G401 (cell line): ENCODE measurements around the gene TBC1D22A. TPM values are rescaled to one million over a fixed set of nuclear protein-coding genes. Genes with fewer than 3 reads are reported as not detected.
A peak's percentile ranks its signal among the peaks of the same experiment; 100 is the strongest.

Experiments used
- DNase-seq: peaks from one replicate; pipeline ENCODE4 v3.0.0-alpha.2; 2015; ENCODE audit warnings: low spot score
- in situ Hi-C: cut with HindIII; loops from 2 replicates; pipeline ENCODE4 v1.10.0; 2016; ENCODE audit warnings: low sequenced_read_pairs, mixed read lengths
- total RNA-seq: library from RNA; depleted of rRNA; stranded (reverse); fragments of >200 nt; shearing (Covaris generic); gene quantifications from 2 replicates; pipeline ENCODE4 v1.2.3, GENCODE V29; 2014

Gene TBC1D22A
- total RNA-seq, 1 experiment from 2014 or later: 11.1 TPM

DNA sequence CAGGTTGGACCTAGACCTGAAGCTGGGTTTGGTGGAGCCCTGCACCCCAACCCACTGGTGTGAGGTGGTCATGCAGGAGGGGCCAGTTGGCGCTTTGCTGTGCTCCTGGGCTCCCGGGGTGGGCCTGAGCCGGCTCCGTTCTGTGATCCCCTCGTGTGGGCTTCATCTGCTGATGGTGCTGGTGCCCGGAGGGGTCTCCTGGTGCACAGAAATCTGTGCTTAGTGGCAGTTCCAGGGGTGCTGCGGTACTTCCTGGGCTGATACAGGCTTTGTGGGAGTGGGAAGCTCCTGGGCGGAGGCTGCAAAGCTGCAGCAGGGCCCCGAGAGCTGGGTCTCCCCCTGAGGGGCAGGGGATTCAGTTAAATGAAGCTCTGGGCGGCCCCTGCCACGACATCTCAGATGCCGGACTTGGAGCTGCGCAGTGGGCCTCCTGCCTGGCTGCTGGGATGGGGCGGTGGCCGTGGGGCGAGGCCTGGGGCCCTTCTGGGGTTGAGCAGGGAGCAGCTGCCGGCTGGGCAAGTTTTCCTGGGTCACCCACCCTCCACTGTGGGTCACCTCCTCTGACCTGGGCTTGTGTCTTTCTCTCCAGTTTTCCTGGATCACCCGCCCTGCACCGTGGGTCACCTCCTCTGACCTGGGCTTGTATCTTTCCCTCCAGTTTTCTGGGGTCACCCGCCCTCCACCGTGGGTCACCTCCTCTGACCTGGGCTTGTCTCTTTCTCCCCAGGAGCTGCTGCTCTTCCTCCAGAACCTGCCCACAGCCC lies 410.5 kb downstream of the TBC1D22A start:
- in situ Hi-C loops: no loop called here

DNA sequence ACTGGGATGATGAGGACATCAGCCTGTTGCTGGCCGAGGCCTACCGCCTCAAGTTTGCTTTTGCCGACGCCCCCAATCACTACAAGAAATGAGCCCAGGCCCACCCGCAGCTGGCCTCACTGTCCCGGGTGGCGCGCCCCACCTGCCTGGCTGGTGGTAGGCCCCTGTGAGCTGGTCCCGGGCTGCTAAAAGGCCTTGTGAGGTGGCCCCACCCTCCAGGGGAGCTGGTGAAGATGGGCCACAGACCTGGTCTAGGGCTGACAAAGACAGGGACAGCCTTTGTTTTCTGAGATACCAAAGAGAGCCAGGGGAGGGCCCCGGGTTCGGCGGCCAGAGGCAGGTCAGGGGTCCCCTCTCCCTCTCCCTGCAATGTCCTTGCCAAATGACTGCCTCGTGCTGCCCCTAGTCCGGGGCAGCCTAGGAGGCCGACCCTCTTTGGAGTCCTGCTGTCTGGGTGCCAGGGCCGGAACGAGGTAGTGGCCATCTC lies 411.1 kb downstream of the TBC1D22A start:
- in situ Hi-C loops: no loop called here
- no peak for DNase-seq

More for the DNA sequence above, 410.5 kb downstream of the TBC1D22A start:
- no peak for DNase-seq

DNA sequence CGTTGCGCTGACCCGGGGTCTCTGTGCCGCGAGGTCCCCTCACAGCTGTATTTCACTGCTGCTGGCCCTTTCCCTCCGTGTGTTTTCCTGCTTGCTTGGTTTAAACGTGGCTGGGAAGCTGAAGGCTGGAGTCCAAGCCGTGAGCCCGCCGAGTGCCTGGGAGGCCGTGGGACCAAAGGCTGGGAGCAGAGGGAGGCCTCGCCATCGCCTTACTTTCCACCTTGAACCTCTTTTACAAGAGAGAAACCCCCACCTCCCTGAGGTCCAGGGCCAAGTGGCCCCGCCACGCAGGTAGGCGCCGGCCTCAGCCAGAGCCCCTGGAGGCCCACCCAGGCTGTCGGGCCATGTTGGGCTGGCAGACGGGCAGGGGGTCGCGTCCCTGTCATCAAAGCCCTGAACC lies 411.6 kb downstream of the TBC1D22A start:
- in situ Hi-C loops: no loop called here
- DNase-seq: no peak

DNA sequence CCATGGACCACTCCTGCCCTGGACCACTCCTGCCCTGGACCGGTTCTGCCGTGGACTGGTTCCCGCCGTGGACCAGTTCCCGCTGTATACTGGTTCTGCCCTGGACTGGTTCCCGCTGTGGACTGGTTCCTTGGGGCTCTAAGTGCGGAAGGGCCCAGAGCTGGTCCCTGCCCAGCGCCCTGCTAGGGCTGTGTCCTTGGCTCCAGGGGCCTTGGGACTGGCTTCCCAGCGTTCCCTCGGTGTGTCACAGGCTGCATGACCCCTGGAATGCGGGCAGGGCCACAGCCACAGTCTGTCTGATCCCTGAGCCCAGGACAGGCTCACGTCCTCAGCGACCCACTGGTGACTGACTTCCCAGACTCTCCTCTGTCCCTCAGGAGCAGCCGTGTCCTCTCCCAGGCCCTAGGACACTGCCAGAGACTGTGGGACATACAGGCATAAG lies 412.2 kb downstream of the TBC1D22A start:
- DNase-seq: no peak
- in situ Hi-C loops: no loop called here

DNA sequence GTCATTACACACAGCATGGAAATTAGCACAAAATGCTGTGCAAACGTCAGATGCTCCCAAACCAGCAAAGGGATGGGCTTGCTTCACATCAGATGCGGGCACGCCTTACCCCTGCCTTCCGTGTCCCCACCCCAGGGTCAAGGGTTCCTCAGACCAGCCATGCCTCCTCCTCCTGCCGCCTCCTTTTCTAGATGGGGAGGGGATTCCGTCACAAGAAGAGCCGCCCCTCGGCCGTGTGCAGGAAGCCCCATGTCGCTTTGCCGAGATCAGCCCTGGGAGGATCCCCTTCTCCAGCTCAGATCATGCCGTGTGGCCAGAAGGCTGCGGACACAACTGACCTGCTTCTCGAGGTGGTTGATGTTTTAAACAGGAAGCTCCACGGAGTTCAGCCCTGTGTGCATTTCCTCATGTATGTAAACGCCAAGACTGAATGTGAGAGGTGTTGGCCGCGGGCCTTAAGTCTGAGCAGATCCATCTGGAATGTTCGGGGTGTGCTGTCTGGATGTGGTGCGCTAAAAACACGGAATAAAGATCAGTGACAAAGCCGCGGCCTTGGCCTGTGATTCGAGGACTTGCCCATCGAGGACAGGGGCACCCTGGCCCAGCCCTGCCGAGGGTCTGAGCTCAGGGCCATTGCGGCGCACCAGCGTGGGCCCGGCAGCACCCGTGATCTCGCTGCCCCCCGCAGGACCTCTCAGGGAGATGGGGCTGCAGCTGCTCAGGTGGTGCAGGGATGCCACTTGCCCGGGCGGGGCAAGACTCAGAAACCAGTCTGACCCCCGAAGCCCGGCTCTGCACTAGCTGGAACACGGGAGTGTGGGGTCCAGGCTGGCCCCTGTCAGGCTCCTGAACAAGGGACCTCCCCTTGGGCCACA lies 412.9 kb downstream of the TBC1D22A start:
- DNase-seq: no peak
- in situ Hi-C loops: no loop called here

- no peak for DNase-seq
- in situ Hi-C loops: no loop called here
Observed at GRCh38 chr22:47176026-47176389, 413.6 kb downstream of the TBC1D22A start.

DNA sequence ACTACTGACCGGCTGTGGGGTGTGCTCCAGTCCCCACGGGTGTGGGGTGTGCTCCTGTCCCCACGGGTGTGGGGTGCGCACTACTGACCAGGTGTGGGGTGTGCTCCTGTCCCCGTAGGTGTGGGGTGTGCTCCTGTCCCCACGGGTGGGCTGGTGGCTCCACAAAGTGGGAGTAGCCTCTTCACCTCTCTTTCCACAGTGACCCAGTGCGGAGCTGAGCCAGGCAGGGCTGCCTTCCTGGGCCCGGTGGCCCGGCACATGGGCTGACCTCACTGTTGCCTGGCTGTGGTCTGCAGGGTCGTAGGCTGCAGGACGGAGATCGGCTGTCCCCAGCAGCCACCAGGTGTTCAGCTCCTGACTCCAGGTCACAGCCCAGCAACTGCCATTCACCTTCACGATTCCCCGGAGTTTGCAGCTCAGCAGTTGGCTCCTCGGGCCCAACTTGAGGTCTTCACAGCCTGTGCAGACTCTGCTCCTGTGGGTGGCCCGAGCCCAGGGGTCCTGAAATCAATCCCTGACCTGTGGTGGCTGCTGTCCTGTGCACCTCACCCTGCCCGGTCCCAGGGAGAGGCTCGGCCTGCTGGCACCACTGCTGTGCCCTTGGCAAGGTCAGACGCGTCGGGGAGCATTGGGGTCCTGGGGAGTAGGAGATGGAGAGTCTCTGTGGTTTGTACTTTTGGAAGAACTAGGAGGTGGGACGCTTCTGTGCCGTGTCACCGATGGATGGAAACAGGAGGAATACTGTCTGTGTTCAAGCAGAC lies 414.3 kb downstream of the TBC1D22A start:
- no peak for DNase-seq
- in situ Hi-C loops: no loop called here

- no peak for DNase-seq
Observed at GRCh38 chr22:47177334-47177815, 414.9 kb downstream of the TBC1D22A start.

DNA sequence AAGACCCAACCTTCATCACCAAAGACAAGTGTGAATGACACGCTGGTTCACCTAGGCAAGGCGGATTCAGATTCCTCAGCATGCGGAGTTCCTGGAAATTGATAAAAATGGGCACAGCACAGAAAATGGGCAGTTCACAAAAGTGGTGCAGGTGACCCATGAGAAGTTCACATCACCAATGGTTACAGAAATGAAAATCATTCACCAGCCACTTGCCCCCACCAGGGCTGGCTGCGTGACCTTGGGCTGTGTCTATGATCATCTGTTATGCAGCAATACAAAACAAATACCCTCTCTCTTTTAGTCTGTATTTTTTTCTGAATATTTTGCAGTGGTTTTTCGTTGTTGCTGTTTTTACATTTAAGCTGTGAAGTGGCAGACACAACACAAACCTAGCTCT lies 415.9 kb downstream of the TBC1D22A start:
- in situ Hi-C loops: no loop called here
- DNase-seq: no peak

More at GRCh38 chr22:47177334-47177815, 414.9 kb downstream of the TBC1D22A start:
- in situ Hi-C loops: no loop called here

DNA sequence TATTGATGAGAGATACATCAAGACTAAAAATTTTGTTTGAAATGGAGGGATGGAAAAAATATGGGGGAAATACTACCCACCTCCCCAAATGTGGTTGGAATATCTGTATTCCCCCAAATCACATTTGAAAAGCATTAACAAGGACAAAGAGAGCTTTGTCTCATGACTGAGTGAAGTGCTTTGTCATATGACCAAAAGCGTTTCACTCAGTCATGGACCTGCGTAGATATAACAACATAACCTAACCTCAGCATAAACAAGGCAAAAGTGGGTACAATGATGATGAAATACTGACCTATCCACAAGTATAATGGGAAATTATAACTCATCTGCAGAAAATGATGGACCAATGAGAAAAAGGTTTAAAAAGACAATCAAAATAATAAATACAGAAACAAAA lies 418.3 kb downstream of the TBC1D22A start:
- in situ Hi-C loops: no loop called here

GRCh38 chr22:47187176-47187957 lies 424.9 kb downstream of the TBC1D22A start:
- in situ Hi-C loops: no loop called here
- DNase-seq: no peak

More for the DNA sequence above, 418.3 kb downstream of the TBC1D22A start:
- no peak for DNase-seq

DNA sequence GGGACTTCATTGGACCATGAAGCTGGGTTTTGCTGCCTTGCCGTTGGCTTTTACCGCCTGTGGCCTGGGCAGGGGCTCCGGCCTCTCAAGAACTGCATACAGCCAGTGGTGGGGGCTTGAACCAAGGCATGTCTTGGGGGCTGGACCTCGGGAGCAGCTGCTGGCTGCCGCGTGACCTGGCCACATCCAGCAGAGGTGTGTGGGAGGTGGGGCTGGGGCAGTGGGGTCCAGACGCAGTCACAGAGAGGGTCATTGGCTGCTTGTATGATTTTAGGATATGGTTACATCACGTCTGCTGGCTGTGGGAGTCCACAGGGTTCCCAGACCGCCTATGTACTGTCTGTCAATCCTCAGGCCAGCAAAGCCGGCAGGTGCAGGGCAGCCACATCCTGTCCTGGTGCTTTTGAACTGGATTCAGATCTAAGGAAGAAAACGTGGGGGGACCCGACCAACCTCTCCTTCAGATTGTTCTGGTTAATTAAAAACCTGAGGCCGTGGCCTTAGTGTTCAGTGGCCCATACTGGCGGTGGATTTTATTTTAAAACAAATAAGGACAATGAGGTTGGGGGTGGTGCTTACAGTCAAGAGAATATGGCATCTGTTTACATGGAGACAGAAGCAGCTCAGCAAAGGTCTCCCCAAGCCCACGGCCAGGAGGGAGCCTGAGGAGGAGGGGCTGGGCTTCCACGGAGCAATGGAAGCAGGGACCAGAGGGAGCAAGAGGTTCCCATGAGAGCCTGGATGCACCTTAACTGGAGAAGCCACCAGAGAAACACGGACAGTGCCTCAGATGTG lies 426.0 kb downstream of the TBC1D22A start:
- no peak for DNase-seq
- in situ Hi-C loops: no loop called here

DNA sequence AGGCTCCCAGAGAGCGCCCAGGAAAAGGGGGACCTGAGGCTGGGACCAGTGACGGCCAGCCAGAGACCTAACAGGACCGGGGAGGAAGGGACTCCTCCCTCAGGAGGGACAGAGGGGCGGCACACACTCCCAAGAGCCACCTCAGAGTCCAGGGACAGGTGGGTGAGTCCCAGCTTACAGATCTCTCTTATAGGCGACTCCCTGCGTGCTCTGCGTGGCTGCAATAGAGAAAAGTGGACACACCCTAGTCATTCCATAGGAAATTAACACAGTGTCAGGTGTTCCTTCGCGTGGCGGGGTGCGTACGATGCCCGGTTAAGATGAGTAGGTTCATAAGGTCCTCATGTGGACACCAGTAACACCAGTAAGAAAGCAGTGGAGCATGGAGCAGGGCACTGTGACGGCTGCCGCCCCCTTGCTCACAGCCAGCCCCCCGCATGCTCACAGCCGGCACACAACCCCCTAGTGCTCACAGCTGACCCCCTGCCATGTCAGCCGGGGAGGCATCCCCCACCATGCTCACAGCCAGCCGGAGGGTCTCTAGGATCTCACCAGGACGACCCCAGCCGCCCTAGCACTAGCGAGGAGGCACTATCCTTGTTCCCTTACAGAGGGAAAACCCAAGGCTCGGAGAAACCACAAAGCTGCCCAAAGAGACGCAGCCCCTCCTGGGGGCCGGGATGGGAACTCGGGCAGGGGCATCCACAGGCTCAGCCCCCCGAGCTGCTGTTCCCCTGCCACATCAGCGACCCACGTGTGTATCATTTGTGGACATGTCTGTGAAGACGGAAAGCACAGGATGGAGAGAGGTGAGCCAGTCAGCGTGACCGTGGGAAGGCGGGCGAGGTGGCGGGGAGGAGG lies 426.8 kb downstream of the TBC1D22A start:
- no peak for DNase-seq
- in situ Hi-C loops: no loop called here

GRCh38 chr22:47190276-47190956 lies 428.0 kb downstream of the TBC1D22A start:
- DNase-seq: peak; percentile 38
- in situ Hi-C loops: no loop called here

DNA sequence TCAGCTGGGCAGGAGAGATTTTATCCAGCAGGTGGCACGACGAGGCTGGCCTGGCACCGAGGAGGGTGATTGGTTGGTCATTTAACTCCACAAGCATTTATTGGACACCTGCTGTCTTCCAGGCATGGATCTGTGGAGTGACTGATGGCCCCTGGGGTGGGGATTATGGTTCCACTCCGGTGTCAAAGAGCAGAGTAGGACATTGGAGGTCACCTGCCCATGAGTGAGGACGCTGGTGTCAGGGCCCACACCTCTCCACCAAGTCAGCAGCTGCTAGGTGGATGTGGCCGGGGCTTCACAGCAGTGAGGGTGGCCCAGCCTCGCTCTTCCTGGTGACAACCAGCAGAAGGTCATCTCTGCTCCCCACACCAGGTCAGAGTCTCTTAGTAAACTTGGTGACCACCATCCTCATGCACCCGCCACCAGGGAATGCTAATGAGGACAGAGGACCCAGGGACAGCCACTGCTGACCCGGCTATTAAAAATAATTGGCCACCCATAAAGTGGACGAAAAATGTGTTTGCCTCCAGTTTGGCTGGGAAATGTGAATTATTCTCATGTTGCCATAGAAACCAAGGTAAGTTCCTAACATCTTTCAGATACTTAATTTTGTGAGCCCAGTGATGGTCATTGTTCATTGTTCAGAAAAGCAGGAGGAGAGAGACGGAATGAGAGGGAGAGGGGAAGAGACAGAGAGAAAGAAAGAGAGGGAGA lies 428.7 kb downstream of the TBC1D22A start:
- in situ Hi-C loops: no loop called here
- DNase-seq: no peak
